Mesendoderm (in vitro differentiated cells): ENCODE data around the gene PIK3AP1. TPM values are rescaled to one million over a fixed set of nuclear protein-coding genes. Genes with fewer than 3 reads are reported as not detected.

ENCODE experiments used
- small RNA-seq: library from polyadenylated mRNA; stranded (forward); fragments of <200 nt; extraction: miRNeasy Mini kit (QIAGEN cat#:217004); gene quantifications from one replicate; pipeline ENCODE3, GENCODE V24; 2013; ENCODE audit not compliant: insufficient read depth

PIK3AP1 gene

Small RNA genes within 50 kb of the gene (small RNA-seq; reads per million reads assigned to genes)
- gene RNA5SP324 (not detected), gene RNU6-1274P (not detected)
